SU-DHL-6 (cell line): ENCODE data around the gene ZFYVE19.

Source experiments
- CTCF ChIP-seq: fragments of 200-600 bp; sonication (generic); IDR thresholded peaks from one replicate; pipeline ENCODE4 v1.5.1; 2017; ENCODE audit warnings: antibody characterized with exemption, mild to moderate bottlenecking, low read length, moderate library complexity; ENCODE audit not compliant: insufficient read depth, poor library complexity, severe bottlenecking
- EZH2phosphoT487 ChIP-seq: fragments of 200-600 bp; sonication (generic), shearing (Covaris generic); conservative IDR thresholded peaks from 2 replicates; pipeline ENCODE4 v1.6.1; 2018; ENCODE audit warnings: mild to moderate bottlenecking, antibody characterized with exemption, low read length, moderate library complexity, mixed read lengths

- no peak for TF ChIP-seq CTCF
- TF ChIP-seq EZH2phosphoT487, result no peak
These were observed 37.4 kb upstream of the ZFYVE19 start, which contains the start of gene C15orf62 for GRCh38 chr15:40769274-40770146.
